ENCODE results near the gene AEBP1. TPM values are rescaled to one million over a fixed set of nuclear protein-coding genes. Genes with fewer than 3 reads are reported as not detected.

Gene AEBP1
- total RNA-seq, 4 donors from 2014 or later = 71.0 to 234 (median 156) TPM

DNA sequence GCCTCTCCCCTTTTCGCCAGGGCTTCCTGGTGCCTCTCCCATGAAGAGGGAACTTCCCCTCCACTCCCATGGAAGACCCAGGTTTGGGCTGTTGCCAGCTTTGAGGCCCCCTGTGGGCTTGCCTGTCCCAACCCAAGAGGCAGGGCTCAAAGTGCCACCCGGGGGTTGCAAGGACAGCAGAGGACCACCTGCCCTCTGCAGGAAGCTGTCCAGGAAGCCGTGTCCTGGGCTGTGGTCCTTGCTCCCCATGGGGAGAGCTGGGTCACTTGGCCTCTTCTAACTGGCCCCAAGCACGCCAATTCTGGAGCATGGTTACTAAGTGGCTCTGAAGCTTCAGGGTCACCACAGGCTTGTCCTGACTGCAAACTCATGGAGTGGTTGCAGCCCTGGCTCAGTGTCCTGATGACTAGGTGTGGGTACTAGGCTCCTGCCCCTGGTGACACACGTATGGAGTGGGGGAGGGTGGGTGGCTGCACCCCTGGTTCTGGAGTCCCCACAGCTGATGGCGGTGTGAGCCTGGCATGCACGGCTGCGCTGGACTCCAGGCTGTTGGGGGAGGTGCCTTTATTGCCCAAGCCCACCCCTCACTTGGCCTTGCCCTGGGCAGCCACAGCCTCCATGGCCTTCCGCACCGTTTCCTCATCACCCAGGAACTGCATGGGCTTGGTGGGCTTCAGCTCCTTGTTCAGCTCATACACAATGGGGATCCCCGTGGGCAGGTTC, 41.8 kb upstream of the AEBP1 start:
- DNase-seq (ENCODE audit: extremely low spot score) = no peak
- peaks cover 21 to 50% (median 31%) of the 10 kb centered on the region in 4 donors for H3K4me1 ChIP-seq
- H3K9me3 ChIP-seq = no peaks in the 10 kb centered on the region
- TF ChIP-seq CTCF (IDR thresholded peaks at IDR 0.05) (no peak), EP300 (IDR thresholded peaks at IDR 0.05) (no peak), POLR2AphosphoS5 (IDR thresholded peaks at IDR 0.05) (no peak), POLR2A (IDR thresholded peaks at IDR 0.05; ENCODE audit: low read depth) (no peak)
- 74% methylated on average over 3 of the region's 11 CpGs for WGBS
- H3K4me3 ChIP-seq = no peak overlapping the region
- intact Hi-C loops (cut with DNase I) = no loop called here
- H3K27me3 ChIP-seq = no peaks in the 10 kb centered on the region
- H3K27ac ChIP-seq (replicated peaks in 1 of 4) = no peak overlapping the region
- H3K36me3 ChIP-seq = peaks cover 46 to 54% (median 52%) of the 10 kb centered on the region in 4 donors

DNA sequence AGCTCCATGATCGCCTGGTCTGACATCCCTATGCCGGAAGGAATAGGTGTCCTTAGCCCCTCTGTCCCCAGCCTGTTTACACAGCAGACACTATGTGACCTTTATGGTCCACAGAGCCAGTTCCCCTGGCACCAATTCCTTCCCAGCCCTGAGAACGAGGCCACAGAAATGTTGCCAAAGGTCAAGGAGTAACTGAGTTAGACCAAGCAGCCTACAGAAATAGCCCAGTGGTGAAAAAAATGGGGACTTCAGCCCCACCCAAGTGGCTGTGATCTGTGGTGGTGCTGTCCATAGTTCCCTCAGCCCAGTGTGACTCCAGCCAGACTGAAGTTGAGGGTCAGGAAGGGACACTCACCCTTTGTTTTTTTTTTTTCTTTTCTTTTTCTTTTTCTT, 41.2 kb upstream of the AEBP1 start:
- no peak for DNase-seq (ENCODE audit: extremely low spot score)
- H3K4me1 ChIP-seq = peaks cover 21 to 52% (median 31%) of the 10 kb centered on the region in 4 donors
- no peaks in the 10 kb centered on the region for H3K9me3 ChIP-seq
- TF ChIP-seq EP300 (IDR thresholded peaks at IDR 0.05) = no peak
- TF ChIP-seq POLR2A (IDR thresholded peaks at IDR 0.05; ENCODE audit: low read depth) = no peak
- TF ChIP-seq POLR2AphosphoS5 (IDR thresholded peaks at IDR 0.05) = no peak
- no peak for TF ChIP-seq CTCF (IDR thresholded peaks at IDR 0.05)
- peaks cover 40 to 49% (median 47%) of the 10 kb centered on the region in 4 donors for H3K36me3 ChIP-seq
- H3K27me3 ChIP-seq = no peaks in the 10 kb centered on the region
- H3K27ac ChIP-seq (replicated peaks in 1 of 4) = no peak overlapping the region
- no peak overlapping the region for H3K4me3 ChIP-seq
- intact Hi-C loops (cut with DNase I) = no loop called here
- 52% methylated on average over 3 of the region's 3 CpGs for WGBS

GRCh38 chr7:44063547-44063893, 40.6 kb upstream of the AEBP1 start:
- H3K9me3 ChIP-seq = no peaks in the 10 kb centered on the region
- H3K4me3 ChIP-seq = no peak overlapping the region
- intact Hi-C loops (cut with DNase I) = no loop called here
- peaks cover 21 to 56% (median 32%) of the 10 kb centered on the region in 4 donors for H3K4me1 ChIP-seq
- H3K36me3 ChIP-seq = peaks cover 34 to 42% (median 41%) of the 10 kb centered on the region in 4 donors
- DNase-seq (ENCODE audit: extremely low spot score) = no peak
- TF ChIP-seq EP300 (IDR thresholded peaks at IDR 0.05) (no peak), POLR2AphosphoS5 (IDR thresholded peaks at IDR 0.05) (no peak), POLR2A (IDR thresholded peaks at IDR 0.05; ENCODE audit: low read depth) (no peak), CTCF (IDR thresholded peaks at IDR 0.05) (no peak)
- 44% methylated on average over 7 of the region's 10 CpGs for WGBS
- no peaks in the 10 kb centered on the region for H3K27me3 ChIP-seq
- no peak overlapping the region for H3K27ac ChIP-seq (replicated peaks in 1 of 4)

DNA sequence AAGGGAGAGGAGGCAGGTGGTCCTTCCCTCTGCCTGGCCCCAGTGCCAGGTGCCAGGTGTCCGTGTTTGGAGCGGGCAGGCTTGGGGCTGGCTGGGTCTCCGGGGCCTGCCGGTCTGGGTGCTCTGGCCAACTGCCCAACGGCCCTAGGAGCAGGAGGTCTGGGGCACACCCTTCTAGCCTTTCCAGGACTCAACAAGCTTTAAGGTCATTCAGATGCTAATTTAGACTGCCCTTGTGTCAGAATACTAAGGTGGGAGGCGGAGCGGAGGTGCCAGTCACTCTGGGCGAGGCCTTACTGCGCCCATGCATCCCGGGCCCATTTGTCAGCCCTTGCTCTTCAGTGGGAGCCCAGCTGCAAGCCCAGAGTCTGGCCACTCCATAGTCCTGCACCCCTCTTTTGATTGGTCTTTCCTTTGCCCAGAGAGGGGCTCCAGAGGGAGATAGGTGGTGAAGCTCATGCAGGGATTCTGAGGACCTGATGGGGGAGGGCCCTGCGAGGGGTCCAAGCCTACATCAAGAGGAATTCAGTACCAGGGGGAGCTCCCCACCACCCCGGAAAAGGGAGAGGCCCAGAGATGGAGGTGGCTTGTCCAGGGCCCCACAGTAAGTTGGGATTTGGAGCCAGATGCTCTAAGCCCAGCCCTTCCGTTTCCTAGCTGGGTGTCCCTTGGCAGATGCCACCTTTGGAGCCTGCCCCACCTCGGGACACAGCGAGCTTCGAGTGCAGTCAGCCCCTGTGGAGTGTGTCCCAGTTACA, 40.1 kb upstream of the AEBP1 start:
- Histone ChIP-seq H3K4me1 (peaks cover 21 to 56% (median 32%) of the 10 kb centered on the region in 4 donors), H3K27ac (replicated peaks in 1 of 4) (no peak overlapping the region), H3K36me3 (peaks cover 29 to 37% (median 35%) of the 10 kb centered on the region in 4 donors), H3K9me3 (no peaks in the 10 kb centered on the region), H3K4me3 (no peak overlapping the region), H3K27me3 (no peaks in the 10 kb centered on the region)
- no peak for DNase-seq (ENCODE audit: extremely low spot score)
- WGBS = 50% methylated on average over 16 of the region's 16 CpGs
- TF ChIP-seq POLR2AphosphoS5 (IDR thresholded peaks at IDR 0.05) = no peak
- no peak for TF ChIP-seq POLR2A (IDR thresholded peaks at IDR 0.05; ENCODE audit: low read depth)
- TF ChIP-seq EP300 (IDR thresholded peaks at IDR 0.05) = no peak
- no peak for TF ChIP-seq CTCF (IDR thresholded peaks at IDR 0.05)
- intact Hi-C loops (cut with DNase I) = loop anchor here (2.0 kb wide), 1 partner anchor 19 kb away; the partner anchor contains the start of gene DBNL

Measured in esophagus muscularis mucosa (tissue), 4 donors.